ENCODE results near the gene MYO10.

Gene MYO10

DNA sequence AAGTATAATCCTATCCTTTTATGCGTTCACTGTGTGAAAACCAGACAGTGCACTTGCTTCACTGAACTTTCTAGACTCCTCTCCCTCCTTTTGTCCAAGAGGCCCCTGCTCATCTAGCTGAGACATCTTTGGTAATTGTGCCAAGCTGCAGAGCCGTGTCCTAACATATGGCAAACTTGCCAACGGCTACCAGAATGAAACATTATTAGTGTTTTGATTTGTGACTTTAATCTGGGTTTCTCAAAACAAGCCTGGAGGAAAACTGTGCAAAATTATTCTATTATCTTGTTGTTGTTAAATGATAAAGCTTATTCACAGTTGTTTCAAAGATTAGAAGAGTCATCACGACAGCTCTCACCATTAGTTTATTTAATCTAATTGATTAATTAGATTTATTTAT, 240.3 kb downstream of the MYO10 start:
- DNase-seq, result no peak

DNA sequence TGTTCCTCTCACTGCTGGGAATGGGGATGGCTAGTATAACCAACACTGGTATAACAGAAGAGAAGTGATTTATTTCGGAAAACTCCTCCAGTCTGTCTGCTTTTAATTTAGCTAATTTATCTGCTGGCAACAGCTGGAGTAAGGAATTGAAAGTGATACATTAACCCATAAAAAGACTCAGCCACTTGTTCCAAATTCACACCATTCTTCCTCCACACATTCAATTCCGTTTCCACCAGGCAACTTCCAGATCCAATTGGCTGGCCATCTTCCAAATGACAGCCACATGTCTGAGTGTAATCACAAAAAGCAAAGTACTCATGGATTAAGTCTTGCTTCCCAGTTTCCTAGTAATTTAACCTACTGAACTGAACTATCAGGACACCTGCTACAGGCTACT, 242.2 kb downstream of the MYO10 start:
- DNase-seq, result no peak

DNA sequence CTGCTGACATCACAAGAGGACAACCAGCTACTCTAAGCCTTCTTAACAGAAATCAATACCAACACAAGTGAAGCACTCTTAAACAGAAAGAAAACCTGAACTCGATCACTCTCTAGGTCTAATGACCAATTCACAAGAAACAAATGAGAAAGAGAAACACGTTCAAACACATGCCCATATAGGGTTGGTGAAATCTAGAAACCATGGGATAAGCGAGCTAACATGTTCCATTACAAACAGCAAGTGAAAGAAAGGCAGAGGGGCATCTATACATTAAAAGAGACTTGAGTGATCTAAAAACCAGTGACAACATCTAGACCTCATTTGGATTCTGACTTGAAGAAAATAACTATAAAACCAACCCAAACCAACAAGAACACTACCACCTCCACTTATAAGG, 244.4 kb downstream of the MYO10 start:
- DNase-seq, result no peak

DNA sequence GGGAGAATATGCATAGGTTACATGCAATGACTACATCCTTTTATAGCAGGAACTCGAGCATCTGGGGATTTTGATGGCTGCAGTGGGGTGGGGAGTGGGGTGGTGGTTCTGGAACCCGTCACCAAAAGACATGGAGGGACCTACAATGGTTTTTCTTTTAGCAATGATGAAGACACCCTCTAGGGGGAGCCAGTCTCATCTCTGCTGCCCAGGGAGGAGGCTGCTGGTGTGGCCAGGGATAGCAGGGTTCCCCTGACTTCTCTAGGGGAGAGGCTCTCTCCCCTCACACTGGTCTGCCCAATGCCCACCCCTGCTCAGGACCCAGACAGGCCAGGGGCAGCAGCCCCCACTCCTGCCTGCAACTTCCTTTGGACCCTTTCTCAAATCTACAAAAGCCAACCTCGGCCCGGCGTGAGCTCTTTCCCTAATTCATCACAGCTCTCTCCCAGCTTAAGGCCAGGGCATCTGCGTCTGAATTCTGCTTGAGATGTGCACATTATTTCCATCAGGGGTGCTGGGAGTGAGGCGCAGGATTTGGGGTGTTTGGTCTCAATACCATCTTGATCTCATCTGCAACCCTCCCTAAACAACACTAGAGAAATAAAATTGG, 245.7 kb downstream of the MYO10 start:
- DNase-seq, result no peak

DNA sequence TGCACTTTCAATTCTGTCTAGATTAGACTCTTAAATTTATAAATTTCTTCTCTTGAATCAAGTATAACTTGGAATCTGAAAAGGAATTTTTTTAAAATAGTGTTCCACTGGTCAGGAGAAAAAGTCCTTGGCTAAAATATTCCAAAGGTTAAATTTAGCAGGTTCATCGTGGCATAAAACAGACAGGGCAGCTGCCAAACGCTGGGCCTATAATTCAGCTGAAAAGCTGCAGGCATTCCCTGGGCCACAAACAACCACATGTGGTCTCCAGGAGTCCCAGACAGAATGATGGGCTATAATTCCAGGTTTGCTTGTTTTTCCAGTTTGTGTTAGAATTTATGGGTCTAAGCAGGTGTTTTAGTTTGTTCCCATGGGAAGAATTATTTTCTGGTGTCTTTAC, 248.2 kb downstream of the MYO10 start:
- no peak for DNase-seq

DNA sequence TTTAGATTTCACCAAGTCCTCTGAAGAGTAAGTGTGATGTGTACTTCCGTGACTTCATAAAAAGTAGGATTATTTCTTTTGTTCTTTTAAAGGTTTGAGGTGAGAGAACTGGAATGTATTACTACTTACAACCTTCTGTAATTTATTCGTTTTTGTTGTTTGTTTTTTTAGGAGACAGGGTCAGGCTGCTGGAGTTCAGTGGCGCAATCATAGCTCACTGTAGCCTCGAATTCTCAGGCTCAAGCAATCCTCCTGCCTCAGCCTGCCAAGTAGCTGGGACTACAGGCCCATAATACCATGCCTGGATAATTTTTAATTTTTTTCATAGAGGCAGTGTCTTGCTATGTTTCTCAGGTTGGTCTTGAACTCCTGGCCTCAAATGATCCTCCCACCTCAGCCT, 251.0 kb downstream of the MYO10 start:
- no peak for DNase-seq

DNA sequence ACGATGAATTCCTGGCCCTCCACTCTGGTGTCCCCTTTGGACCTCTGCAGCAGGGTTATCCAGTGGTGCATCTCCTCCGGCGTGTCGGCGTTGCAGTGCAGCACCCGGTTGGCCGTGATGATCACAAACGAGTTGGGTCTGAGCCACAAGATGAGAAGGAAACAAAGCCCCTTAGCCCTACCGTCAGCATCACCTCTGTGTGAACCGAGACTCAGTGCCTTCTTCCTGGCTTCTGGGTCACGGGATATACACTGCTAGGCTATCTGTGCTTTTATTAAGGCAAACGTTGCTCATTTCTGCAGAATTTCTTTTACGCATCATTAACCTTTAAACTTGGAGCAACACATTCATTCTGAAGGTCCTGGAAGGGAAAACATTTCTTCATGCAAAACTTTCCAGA, 254.2 kb downstream of the MYO10 start:
- no peak for DNase-seq

DNA sequence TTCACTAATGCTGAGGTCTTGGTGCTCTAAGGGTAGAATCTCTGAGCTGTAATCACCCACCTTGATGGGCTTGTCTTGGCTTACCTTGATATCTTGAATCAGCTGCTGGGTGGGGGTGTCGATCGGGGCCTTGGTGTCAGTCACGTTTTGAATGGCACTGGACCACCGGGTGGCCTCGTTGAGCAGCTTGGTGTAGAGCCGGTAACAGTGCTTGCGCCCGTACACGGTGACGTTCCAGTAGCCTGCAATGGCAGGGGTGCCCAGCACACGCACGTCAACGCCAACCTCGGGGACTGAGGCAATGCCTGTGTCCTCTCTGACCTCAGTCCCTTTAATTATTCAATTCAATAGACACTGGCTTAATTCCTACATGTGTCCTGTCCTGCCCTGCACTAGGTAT, 256.2 kb downstream of the MYO10 start:
- DNase-seq, result no peak

DNA sequence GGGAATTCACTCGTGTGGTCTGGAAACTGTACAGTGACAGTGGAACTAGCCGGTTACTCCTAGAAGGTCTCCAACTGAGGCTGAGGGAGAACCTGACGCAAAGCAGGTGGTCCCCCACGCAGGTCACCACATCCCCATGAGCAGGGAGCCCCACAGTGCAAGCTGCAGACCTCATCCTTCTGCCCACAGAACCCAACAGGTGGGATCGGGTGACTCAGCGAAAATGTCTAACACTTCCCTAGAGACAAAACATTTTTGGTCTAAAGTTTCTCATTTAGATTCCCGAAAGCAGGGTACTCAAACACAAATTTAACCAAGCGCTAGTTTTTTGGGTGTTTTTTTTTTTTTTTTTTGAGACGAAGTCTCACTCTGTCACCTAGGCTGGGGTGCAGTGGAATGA, 256.9 kb downstream of the MYO10 start:
- DNase-seq, result no peak

DNA sequence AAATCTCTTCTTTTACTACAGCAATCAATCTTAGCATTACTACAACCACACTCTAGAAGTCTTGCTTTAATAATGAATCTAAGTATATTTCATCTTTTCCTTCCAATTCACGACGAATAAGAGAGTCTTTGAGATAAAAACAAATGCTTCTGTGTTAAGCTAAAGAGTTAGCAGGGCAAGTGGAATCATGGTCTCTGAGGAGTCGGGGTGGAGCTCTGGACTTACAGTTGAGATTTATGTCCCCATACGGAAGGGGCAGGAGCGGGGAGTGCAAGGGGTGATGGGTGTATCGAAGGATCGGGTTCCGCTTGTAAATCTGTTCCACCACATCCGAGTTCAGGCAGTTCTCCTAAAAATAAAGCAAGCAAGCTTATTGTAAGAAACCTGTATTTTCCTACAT, 260.3 kb downstream of the MYO10 start:
- DNase-seq, result no peak

DNA sequence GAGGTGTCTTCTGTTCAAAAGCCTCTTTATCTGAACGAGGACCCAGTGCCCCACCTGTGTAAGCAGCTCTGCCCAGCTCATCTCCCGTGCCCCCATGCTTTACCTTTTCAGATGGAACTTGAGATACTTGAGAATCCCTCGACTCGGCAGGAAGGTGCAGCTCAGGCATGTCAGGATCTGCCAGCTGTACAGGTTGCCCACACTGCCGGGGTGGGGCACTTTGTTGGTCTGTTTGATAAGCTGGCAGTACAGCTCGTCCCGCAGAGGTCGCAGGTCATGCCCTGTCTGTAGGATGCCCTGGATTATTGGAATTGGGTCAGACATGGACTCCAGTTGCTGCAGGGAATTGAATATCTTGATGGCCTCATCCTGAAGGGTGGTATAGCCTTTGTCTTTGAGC, 261.3 kb downstream of the MYO10 start:
- DNase-seq, result no peak

DNA sequence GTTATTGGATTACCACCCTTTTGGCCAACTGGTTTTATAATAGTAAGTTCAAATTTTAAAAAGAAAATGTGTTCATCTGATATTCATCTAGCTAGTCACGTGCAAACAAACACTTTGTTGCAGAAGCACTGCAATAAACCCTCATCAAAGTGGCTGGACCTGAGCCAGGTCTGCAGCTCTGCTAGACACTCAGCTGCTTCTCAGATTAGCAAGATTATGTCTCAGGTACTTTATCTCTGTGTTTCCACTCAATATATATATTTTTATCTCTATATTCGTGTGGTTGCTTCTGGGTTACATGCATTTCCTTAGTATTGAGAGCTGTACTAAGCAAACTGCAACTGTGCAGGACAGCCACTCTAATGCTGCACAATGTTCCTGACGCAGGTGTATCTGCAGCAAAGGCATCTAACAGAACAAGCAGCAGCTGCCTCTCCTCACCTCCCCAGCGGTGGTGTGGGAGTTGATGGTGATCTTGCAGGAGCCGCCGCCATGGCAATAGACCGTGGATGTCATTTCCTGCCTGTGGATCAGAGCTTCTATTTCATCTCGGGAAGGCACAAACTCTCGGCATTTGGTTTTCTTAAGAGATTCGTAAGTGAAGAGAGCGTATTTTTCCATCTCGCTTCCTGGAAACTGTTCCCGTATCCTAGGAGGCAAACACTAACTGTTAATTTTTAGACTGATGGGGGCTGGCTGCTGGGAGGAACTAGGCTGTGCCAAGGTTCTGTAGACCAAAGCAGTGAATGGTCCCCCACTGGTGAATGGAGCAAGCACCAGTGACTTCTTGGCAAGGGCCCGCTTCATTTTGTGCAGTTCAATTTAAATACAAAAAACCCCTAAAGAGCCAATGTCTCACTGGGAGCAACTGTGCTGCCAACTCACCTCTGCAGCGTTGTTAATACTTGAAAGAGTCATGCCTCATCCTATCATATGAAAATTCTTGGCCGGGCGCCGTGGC, 262.6 kb downstream of the MYO10 start:
- DNase-seq, result no peak

DNA sequence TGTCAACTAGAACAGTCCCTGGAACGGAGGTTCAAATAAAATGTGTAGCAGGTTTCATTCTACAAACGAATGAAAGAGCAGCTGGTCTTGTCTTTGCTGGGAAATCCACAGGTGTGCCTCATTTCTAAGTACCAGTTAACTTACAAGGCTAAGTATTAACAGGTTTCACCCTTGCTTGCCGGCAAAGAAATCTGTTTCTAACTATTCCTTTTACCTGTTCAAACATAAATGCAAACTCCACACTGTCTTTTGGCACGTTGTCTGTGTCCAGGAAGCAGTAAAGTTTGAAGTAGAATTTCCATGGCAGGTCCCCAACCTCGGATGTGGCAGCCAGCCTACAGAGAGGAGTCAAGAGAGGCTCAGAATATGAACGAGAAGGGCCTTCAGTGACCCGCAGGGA, 264.9 kb downstream of the MYO10 start:
- DNase-seq, result no peak

DNA sequence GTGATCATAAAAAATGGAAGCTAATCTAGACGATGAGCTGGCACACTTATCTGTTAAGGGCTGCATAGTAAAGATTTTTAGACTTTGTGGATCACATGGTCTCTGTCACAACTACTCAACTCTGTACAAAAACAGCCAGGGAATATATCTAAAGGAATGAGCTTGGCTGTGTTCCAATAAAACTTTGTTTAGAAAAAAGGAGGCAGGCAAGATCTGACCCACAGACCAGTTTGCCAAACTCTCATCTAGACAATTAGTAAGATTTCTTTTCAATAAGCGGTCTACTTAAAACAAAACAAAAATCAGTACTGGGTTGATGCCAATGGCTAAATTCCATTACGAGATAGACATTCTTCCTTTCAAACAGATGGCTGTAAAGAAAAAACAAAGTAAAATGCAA, 266.3 kb downstream of the MYO10 start:
- no peak for DNase-seq

DNA sequence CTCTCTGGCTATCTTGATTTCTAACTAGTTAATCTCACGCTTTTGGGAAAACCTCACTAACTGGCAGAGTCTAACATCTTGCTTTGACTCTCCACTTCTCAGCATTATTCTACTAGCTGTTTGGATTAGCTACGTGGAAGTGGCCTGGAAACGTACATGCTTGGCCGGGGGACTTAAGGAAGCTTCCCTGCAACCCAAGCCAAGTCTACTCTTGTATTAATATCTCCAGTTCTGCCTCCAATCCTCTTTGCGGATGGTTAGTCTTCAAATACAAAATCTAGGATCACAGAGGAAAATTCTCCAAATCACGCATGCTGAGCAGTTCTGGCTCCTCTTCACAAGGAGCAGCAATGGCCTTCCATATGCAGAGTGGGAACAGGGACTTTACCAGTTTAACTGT, 267.5 kb downstream of the MYO10 start:
- no peak for DNase-seq

DNA sequence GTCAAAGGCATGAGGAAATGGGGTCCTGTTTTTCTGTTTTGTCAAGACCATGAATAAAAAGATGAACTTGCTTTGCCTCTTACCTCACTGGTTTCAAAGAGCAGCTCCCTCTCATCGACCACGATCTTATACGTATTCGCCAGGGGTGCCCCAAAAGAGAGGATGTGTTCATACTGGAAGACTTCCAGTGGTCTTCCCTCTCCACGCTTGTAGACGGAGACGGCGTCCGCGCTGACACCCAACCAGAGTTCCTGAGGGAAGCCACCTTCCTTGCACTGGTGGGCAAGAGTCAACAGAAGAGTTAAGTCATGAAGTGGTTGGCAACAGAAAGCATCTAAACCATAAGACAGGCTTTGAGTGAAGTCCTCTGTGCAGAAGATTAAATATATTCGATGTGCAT, 267.9 kb downstream of the MYO10 start:
- no peak for DNase-seq

DNA sequence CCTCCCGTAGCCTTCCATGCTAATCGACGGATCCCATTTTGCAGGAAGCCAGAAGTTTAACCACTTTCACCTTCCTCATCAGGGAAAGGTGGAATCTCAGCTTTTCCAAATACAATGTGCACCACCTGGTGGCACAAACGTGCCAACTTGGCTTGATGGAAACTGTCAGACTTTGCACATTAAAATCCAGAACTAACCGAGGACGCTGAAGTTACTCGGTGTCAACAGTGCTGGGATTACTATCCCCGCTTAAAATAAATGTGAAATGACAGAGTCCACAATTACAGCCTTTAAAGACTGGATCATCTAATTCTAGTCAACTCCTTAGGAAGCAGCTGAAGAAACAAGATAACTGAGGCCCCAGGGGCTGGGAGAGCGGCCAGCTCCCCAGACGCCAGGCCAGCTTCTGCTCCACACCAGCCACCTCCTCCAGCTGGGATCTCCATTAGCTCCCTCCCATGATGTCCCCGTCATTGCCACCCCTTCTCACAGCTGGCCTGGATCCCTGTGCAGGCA, 269.1 kb downstream of the MYO10 start:
- DNase-seq, result no peak

DNA sequence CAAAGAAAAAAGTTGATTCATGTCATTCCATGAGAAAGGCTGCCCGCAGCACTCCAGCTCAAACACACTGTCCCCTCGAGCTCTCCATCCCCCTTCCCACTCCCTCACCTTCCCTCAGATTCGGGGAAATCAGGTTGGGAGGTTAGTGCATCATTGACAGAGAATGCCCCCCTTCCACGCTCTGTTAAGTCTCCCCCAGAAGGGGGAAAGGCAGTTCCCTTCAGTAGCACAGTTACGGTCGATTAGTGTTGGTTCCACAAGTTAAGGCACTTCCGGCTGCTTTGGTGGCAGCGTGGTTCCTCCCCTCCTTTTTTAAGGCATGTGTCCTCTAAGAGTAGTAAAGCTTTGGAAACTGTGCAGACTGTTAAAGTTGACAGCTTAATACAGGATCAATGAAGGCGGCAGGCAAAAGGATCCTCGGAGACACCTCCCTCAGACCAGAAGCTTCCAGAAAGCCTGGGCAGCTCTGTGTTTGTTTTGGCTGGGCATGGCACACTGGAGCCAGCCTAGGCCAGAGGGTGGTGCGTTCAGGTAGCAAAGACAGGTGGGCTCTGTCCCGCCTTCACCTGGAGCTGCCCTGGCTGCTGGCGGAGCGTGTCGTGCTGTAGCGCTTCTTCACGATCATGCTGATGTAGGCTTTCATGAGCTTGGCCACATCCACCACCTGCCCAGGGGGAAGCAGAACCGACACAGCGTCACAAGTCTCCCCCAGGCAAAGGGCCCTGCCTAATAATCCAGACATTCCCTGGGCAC, 269.8 kb downstream of the MYO10 start:
- no peak for DNase-seq

DNA sequence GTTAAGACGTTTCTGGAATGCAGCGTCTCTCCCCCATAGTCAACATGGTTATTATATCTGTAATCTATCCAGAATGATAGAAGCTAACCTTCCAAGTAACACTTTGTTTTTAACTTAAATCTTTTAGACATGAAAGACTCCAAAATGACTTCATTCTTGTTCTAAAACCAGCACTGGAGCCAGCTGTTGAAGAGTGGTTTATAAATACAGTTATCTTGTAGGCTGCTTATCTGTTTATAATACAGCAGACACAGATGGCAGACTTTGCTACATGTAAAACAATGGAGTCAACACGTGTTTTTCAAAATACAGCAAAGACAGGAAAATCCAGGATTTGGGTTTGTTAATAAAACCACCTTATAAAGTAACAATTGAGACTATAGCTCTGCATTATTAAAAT, 270.5 kb downstream of the MYO10 start:
- no peak for DNase-seq

DNA sequence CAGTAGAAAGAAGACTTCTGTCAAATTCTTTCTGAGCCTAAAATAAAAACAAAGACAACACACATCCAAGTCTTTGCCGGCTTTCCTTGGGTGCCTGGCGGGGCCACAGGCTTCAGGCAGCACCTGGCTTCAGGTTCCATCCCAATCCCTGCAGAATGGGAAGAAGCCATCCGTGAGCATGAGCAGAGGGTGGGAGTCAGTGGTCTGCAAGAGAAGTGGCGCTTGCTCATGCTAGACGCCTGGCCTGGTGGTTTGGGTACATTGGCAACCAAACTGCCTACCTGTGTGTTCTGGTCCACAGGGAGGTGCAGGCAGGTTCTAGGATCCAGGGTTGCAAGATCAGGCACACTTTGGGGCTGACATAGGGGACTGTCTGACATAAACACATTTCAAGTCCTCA, 271.7 kb downstream of the MYO10 start:
- no peak for DNase-seq

DNA sequence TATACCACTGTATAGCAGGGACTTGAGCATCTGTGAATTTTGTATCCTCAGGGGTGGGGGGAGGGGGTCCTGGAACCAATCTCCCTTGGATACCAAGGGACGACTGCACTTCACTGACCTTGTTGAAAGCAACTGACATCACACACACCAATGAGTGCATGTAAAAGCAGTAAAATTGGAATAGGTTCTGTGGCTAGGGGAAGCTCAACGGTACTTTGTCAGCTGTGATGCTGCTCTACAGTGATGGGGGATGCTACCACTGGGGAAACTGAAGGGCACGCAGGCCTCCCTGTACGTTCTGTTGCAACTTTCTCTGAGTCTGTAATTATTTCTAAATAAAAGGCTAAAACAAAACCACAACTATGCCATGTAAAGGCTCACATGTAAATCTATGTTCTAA, 272.2 kb downstream of the MYO10 start:
- DNase-seq, result no peak

DNA sequence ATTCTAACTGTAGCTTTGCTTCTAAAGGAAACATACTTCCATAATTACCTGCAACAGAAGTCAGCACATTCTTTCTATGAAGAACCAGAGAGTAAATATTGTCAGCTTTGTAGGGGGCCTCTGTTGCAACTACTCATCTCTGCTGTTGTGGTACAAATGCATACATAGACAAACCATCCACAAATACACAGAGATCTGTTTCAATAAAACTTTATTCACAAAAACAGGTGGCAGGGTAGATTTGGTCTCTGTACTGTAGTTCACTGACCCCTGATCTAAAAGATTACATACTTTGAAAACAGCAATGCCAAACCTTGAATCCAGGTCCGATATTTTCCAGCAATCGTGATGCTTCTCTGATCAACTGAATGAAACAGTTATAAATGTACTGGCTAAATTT, 274.4 kb downstream of the MYO10 start:
- DNase-seq, result no peak

DNA sequence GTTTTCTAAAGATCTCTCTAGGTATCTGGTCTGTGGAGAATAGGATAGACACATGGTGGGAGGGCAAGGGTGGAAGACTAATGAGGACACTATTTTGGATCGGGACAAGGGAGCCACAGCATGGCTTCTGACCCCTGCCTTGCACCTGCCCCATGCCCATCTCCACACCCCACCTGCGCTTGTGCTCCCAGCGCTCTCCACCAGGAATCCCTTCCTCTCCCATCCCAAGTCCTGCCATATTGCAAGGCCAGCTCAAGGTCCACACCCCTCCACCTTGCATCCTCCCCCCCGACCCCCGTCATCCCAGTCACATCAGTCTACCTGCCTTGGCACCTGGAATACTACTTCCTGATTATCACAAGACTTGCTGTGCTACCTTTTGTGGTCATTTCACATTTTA, 275.1 kb downstream of the MYO10 start:
- no peak for DNase-seq

DNA sequence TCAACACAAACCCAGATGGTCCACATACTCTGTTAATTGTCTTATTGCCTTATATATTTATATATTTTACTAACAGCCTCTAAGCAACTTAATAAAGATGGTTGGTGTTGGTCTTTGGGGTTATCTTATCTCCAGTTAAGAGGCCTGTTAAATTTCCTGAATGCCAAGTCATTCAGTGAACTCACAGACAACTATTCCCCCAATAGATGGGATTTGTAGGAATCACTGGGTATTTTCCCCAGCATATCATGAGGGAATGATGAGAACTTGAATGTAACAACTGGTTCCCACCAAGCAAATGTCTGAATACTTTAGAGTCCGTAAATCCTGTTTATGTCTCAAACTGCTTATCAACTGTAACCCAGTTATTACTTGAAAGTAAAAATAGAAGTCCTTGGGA, 276.6 kb downstream of the MYO10 start:
- DNase-seq, result no peak

Measured in NCI-H1417 treated with DMSO at 0.1 percent for 48 hours (cell line).